8988T (cell line): ENCODE measurements around the gene PDE11A.

Experiments
- DNase-seq: peaks from one replicate; pipeline ENCODE4 v3.0.0; 2011

Gene PDE11A

DNA sequence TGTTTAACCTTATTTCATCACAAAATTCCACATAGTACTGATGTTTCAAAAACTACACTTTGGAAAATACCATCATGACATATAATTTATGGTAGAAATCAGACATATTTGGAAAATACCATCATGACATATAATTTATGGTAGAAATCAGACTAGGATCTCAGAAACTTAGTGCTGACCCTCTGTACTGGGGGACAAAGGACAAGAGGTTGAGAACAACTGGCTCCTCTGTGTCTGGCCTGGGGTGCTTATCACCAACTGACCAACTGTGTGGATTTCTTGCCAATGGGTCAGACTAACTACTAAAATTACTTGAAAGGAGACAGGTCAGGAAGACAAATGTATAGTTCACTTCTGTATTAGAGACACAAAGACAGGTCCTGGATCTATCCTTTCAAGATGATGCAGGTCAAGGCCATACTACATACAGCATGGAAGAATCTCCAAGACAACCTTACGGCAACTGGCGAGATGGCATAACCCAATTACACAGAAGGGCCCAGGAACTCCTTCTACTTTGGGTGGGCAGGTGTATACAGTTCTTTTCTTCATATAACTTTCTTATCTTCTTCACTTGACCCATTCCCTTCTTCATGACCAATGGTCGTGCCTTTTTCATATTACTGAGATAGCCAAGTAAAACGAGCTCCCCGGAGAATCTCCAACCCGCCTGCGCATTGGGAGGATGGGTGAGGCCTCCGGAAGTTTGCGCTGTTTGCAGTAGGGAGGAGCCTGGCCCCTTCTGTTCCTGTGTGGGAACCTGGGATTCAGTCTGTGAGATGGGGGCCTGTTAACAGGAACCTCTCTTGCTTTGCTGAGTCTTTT is 389.5 kb downstream of the PDE11A start:
- DNase-seq = no peak

DNA sequence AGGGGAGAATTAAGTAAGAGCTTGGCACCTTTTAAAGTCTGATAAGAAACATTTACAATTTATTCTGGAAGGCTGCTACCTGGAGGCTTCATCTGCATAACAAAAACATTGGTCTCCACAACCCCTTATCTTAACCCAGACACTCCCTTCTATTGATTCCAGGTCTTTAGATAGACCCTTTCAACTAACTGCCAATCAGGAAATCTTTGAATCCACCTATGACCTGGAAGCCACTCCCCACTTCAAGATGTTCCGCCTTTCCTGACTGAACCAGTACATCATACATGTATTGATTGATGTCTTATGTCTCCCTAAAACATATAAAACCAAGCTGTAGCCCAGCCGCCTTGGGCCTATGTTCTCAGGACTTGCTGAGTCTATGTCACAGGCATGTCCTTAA is 390.6 kb downstream of the PDE11A start:
- DNase-seq = no peak

- DNase-seq = no peak
These were observed 391.5 kb downstream of the PDE11A start for GRCh38 chr2:177680866-177681712.

DNA sequence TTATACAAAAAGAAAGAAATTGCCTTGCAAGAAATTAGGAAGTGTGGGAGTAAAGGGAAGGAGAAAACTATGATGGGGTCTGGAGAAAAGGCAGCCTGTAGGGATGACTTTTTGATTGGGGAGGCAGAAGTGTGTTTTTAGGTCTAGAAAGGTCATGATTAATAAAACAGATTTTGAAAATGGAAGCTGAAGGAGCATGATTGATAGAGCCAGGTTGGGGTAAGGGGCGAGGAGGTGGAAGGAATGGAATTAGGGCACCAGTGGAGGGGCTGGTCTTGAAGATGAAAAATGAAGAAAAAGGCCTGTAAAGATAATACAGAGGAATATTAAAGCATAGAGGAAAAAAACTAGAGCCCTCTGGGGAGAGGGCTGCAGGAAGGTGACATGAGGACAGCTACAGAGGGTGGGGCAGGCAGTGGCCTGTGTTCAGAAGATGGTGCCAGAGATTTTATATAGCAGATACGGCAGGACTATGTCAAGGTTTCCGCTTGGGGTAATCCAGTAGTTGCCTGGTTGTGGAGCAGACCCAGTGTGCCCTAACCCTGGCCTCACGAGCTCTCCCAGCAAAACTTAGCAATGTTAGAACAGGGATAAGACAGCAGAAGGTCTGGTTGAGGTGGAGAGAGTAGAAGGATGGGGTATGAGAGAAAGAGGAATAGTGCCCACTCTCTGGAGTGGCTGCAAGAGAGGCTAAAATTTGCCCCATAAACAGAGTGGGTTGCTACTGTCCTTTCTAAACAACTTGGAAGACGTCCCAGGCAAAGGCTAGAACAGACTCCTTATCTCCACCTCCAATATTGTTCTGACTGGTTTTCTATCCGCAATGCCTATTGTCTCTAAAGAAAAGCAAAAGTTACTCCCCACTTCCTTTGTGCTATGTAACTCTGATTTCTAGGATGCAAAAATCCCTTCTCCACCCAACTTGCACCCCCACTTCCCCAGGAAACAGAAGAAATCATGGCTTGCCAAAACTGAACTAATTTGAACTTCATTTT is 392.7 kb downstream of the PDE11A start:
- DNase-seq = no peak

DNA sequence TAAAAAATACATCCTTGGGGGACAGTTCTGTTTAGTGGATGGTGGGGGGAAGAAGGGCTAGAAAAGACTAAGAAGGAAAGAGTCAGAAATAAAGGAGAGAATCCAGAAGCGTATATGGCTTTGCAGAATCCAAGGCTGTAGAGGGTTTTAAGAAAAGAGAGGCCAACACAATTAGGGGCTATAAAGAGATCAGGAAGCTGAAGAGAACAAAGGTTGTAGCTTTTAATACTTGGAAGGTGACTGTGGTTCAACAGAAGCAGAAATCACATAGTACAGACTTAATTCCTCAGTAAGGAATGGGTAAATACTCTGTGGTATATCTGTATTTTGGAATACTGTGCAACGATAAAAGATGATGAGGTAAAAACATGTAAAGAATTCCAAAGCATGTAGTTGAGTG is 393.6 kb downstream of the PDE11A start:
- DNase-seq = no peak

DNA sequence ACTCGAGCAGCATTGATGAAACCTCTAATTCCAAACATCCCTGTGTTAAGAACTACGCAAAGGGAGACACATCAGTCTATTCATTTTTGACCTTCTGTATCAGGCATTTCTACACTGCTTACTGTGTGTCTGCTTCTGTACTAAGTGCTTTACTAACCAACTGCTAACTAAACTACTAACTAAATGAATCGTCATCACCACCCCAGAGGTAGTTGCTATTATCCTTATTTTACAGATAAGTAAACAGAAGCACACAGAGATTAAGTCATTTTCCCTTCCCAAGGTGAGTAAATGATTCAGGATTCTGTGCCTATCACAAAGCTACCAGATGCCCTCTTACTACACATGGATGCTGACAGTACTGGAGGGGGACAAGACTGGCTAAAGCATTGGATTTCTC is 395.9 kb downstream of the PDE11A start:
- no peak for DNase-seq

DNA sequence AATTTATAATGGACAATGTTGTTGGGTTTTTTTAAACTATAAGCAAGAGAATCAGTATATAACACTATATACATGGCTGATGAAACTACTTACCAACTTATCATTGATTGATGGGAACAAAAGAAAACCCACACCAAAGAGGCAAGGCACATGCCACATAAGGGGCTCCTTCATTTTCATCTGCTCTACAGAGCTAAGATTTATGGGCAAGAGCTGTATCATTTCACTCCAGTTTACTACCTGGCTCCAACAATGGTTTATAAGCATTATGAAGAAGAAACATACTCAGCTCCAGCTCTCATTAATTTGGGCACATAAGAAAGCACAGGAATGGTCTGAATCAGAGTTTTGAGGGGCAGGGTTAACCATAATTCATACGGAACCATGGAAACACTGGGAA is 396.8 kb downstream of the PDE11A start:
- DNase-seq = no peak

DNA sequence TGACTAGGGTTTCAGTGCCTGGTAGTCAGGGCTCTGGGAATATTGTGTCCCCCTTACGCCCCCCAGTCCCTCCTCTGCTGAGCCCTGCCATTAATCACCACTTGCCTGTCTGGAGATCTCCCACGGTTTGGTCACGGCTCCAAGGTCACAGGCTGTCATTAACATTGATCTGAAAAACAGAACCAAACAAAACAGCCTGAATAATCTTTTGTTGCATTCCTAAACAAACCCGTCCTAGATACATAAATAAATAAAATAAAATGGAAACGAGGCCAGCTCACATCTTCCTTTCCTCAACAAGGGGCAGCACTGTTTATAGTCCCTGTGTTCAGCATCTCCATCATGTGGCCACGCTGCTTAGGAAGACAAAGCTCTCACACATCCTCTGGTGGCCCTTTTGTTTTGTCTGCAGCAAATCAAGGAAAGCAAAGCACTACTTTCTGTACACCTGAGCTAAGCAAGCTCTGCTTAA is 397.2 kb downstream of the PDE11A start:
- no peak for DNase-seq

GRCh38 chr2:177673602-177674595 is 398.7 kb downstream of the PDE11A start:
- no peak for DNase-seq

DNA sequence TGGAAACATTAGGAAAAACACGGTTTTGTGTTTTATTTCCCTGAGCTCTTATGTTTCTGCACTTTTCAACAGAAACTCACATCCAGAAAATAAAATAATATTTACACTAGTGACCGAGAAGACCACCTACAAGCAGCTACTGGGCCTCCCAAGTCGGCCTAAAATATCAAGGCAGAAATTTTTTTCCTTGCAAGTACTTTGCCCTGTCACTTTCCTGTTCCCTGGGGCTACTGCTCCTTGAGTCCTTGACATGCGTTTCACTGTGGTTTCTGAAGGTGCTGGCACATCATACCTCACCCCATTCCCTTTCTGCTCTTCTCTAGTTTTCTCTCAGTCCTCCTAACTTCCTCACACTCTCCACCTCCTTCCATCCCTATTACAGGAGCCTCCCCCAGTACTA is 400.9 kb downstream of the PDE11A start:
- DNase-seq = no peak

GRCh38 chr2:177670791-177671535 is 401.6 kb downstream of the PDE11A start:
- DNase-seq = no peak

DNA sequence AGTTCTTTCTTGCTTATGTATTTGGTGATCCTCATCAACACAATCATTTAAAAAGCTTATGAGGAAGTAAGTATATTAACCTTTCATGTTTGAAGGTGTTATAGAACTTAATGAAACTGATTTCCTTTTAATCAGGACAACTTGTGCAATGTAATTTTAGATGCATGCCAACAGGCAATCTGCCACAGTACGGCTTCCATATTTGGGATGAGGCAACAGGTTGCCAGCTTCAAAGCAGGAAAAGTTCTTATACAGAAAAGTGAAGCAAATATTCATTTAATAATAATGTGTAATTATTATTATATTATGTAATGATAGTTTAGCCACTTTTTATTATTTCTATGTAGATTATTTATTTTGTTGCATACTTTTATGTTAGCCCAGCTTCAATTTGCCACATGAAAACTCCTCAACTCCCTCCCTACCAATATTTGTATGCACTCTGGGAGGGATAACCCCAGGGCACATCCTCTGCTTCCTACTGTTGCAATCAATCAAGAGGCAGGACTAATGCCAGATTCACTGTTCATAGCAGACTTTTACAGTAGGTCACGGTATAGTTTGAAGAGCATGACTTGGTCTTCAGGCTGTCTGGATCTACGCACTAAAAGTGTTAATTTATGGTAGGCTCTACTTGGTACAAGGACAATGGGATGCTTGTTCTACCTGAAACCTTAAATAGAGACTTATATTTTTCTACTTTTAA is 402.8 kb downstream of the PDE11A start:
- no peak for DNase-seq

- DNase-seq = no peak
These were observed 403.4 kb downstream of the PDE11A start for GRCh38 chr2:177669201-177669600.

GRCh38 chr2:177668617-177669016 is 404.0 kb downstream of the PDE11A start:
- DNase-seq = no peak

DNA sequence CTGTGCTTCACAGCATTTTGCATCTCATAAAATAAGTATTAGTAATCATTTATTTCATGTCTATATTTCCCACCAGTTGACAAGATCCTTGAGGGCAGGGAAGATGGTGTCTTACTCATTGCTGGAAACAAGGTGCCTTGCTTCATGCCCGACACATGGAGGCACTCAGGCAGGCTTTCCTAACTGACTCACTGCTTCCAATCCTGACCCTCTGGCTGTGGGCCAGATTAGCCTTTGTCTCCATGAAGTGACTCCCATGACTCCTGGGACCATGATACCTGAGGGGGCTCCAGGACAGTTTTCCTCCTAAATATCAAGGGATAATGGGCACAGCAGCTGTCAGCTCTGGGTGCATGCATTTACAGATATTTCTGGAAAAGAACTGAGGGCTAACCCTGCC is 405.0 kb downstream of the PDE11A start:
- DNase-seq = no peak

- no peak for DNase-seq
These were observed 406.2 kb downstream of the PDE11A start for GRCh38 chr2:177666408-177666807.

GRCh38 chr2:177665948-177666347 is 406.6 kb downstream of the PDE11A start:
- DNase-seq = no peak

DNA sequence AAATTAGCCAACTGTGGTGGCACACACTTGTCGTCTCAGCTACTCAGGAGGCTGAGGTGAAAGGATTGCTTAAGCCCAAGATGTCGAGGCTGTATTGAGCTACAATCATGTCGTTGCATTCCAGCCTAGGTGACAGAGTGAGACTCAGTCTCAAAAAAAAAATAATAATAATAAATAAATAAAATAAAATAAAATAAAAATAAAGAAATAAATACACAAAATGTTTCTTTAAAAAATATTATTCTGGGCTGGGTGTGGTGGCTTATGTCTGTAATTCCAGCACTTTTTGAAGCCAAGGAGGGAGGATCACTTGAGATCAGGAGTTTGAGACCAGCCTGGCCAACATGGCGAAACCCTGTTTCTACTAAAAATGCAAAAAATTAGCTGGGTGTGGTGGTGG is 407.2 kb downstream of the PDE11A start:
- no peak for DNase-seq

DNA sequence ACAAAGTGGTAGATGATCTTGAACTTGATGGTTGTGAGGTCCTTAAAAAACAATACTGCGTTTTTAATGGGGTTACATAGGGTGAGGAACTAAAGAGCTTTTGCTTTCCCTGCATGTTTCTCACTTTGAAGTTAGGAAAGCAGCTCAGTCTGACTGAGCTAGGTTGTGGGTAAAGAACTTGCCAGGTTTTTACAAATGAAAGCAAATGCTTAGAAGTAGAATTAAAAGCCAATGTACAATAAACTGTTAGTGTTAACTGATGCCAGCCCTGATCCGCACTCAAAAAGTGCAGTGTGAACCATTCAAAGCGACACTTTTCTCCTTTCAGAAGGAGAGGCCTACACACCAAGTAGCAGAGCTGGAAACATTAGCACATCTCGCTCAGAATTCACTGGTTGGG is 409.7 kb downstream of the PDE11A start:
- no peak for DNase-seq

GRCh38 chr2:177660742-177661141 is 411.8 kb downstream of the PDE11A start:
- DNase-seq = no peak
